CD14-positive monocyte (primary cell): ENCODE measurements around the gene EPHA3. TPM values are rescaled to one million over a fixed set of nuclear protein-coding genes. Genes with fewer than 3 reads are reported as not detected.

ENCODE experiments used
- DNase-seq, 3 donors: peaks; one replicate each; pipeline ENCODE4 v3.0.0-alpha.2; 2011 to 2022
- H2AFZ ChIP-seq: 2 replicates; pipeline ENCODE4 v1.6.0; 2012; ENCODE audit warnings: mild to moderate bottlenecking, low read depth, low read length, inconsistent platforms; ENCODE audit not compliant: insufficient read depth, poor library complexity, severe bottlenecking
- H3K27ac ChIP-seq, 2 donors: 1 replicate in 1 of 2; 2 replicates in 1 of 2; pipeline ENCODE4 v1.5.1; 2012 to 2013; ENCODE audit warnings: low read length in 2 of 2, control low read depth in 1 of 2, inconsistent platforms in 1 of 2, low read depth in 1 of 2, mild to moderate bottlenecking in 1 of 2
- H3K27me3 ChIP-seq, 2 donors: one replicate each; pipeline versions ENCODE4 v1.6.0 to v1.6.1; 2011 to 2013; ENCODE audit warnings: low read length in 2 of 2; ENCODE audit not compliant: control insufficient read depth in 2 of 2, insufficient read depth in 2 of 2
- H3K36me3 ChIP-seq, 2 donors: replicated peaks in 1 of 2; 1 replicate in 1 of 2; 2 replicates in 1 of 2; pipeline versions ENCODE4 v1.5.1 to v1.6.1; 2012 to 2013; ENCODE audit warnings: low read length in 2 of 2, control low read depth in 1 of 2, inconsistent platforms in 1 of 2, mild to moderate bottlenecking in 1 of 2; ENCODE audit not compliant: insufficient read depth in 2 of 2, control insufficient read depth in 1 of 2
- H3K4me1 ChIP-seq, 2 donors: 1 replicate in 1 of 2; 2 replicates in 1 of 2; pipeline versions ENCODE4 v1.5.1 to v1.6.1; 2012 to 2013; ENCODE audit warnings: low read length in 2 of 2, control low read depth in 1 of 2, inconsistent platforms in 1 of 2, mild to moderate bottlenecking in 1 of 2, moderate library complexity in 1 of 2; ENCODE audit not compliant: insufficient read depth in 2 of 2, control insufficient read depth in 1 of 2
- H3K4me2 ChIP-seq: replicated peaks from 2 replicates; pipeline ENCODE3; 2012; ENCODE audit warnings: low read length, moderate library complexity, mild to moderate bottlenecking; ENCODE audit not compliant: poor library complexity, severe bottlenecking; ENCODE audit errors: extremely low read depth
- H3K4me3 ChIP-seq, 3 experiments: fragments of 200-600 bp in 1 of 3; sonication (generic) in 1 of 3; replicated peaks in 1 of 3; 1 replicate in 2 of 3; 2 replicates in 1 of 3; pipeline ENCODE4 v1.5.1; 2011 to 2013; ENCODE audit warnings: low read length in 3 of 3, mild to moderate bottlenecking in 3 of 3, control low read depth in 2 of 3, low read depth in 2 of 3, inconsistent platforms in 1 of 3, moderate library complexity in 1 of 3
- H3K79me2 ChIP-seq: 2 replicates; pipeline ENCODE4 v1.6.0; 2012; ENCODE audit warnings: mild to moderate bottlenecking, control low read depth, inconsistent platforms, low read length, moderate library complexity; ENCODE audit not compliant: insufficient read depth
- H3K9ac ChIP-seq: 2 replicates; pipeline ENCODE4 v1.6.0; 2017; ENCODE audit warnings: low read length, mild to moderate bottlenecking; ENCODE audit not compliant: insufficient read depth, poor library complexity, severe bottlenecking
- H3K9me3 ChIP-seq, 2 donors: replicated peaks in 1 of 2; 1 replicate in 1 of 2; 2 replicates in 1 of 2; pipeline versions ENCODE4 v1.5.1 to v1.6.1; 2012 to 2013; ENCODE audit warnings: low read length in 2 of 2, control low read depth in 1 of 2; ENCODE audit not compliant: control insufficient read depth in 1 of 2, insufficient read depth in 1 of 2
- H4K20me1 ChIP-seq: 2 replicates; pipeline ENCODE4 v1.6.0; 2012; ENCODE audit warnings: mild to moderate bottlenecking, low read length, control low read depth, moderate library complexity; ENCODE audit not compliant: insufficient read depth
- H3K27ac Mint-ChIP-seq, 7 donors: one replicate each; pipeline ENCODE4 v1.8.0; 2020; ENCODE audit warnings: mild to moderate bottlenecking in 7 of 7, mixed read lengths in 7 of 7, moderate library complexity in 6 of 7, inconsistent platforms in 2 of 7
- H3K27me3 Mint-ChIP-seq, 3 donors: one replicate each; pipeline ENCODE4 v1.8.0; 2021 to 2022; ENCODE audit warnings: low read depth in 3 of 3, mild to moderate bottlenecking in 3 of 3, mixed read lengths in 3 of 3, moderate library complexity in 3 of 3, inconsistent platforms in 1 of 3
- H3K36me3 Mint-ChIP-seq, 2 donors: one replicate each; pipeline ENCODE4 v1.8.0; 2020; ENCODE audit warnings: mixed read lengths in 2 of 2, inconsistent platforms in 1 of 2, mild to moderate bottlenecking in 1 of 2
- H3K4me1 Mint-ChIP-seq: one replicate; pipeline ENCODE4 v1.8.0; 2020; ENCODE audit warnings: mild to moderate bottlenecking, mixed read lengths
- H3K4me3 Mint-ChIP-seq, 2 donors: one replicate each; pipeline ENCODE4 v1.8.0; 2020; ENCODE audit warnings: mild to moderate bottlenecking in 2 of 2, mixed read lengths in 2 of 2, moderate library complexity in 1 of 2
- H3K9me3 Mint-ChIP-seq, 7 donors: one replicate each; pipeline ENCODE4 v1.8.0; 2020 to 2022; ENCODE audit warnings: mixed read lengths in 7 of 7, mild to moderate bottlenecking in 6 of 7, moderate library complexity in 6 of 7, inconsistent platforms in 2 of 7
- WGBS: methylation state at CpG from one replicate; pipeline ENCODE4 v1.1.5; 2013; ENCODE audit warnings: missing lambda C conversion rate; ENCODE audit not compliant: insufficient coverage; 5-methylcytosine and 5-hydroxymethylcytosine counted together
- intact Hi-C, 2 donors: fragments of 100-400 bp; cut with micrococcal nuclease; formaldehyde crosslinking; loops; one replicate each; pipeline versions ENCODE4 v1.15.0 to v1.15.1; 2023
- polyA plus RNA-seq, 3 donors: library from polyadenylated mRNA; depleted of rRNA in 1 of 3; unstranded in 2 of 3; stranded (reverse) in 1 of 3; fragments of 300-500 nt in 2 of 3; fragments of >200 nt in 1 of 3; fragmentation: Illumina TruSeq in 2 of 3; gene quantifications; 1 replicate in 2 of 3; 2 replicates in 1 of 3; pipeline ENCODE4 v1.2.3, GENCODE V29; 2012 to 2021
- TF ChIP-seq, protein P1 (sequence below): fragments of 200-600 bp; IDR thresholded peaks from one replicate; pipeline ENCODE4 v1.8.0; 2022; ENCODE audit warnings: antibody characterized with exemption, mild to moderate bottlenecking

The EPHA3 gene
- polyA plus RNA-seq, 3 donors = not detected

- WGBS = 100% methylated on average over 2 of the region's 2 CpGs
- H2AFZ ChIP-seq = no peak overlapping the region
- intact Hi-C loops = no loop called here
- Mint-ChIP-seq H3K4me1 (no peaks in the 10 kb centered on the region), H3K27ac (no peak overlapping the region), H3K9me3 (peaks cover 0 to 2% (median 0%) of the 10 kb centered on the region in 7 donors), H3K36me3 (no peaks in the 10 kb centered on the region), H3K27me3 (peaks cover 0 to 2% (median 0%) of the 10 kb centered on the region in 3 donors), H3K4me3 (no peak overlapping the region)
- no peaks in the 10 kb centered on the region for H3K79me2 ChIP-seq
- no peaks in the 10 kb centered on the region for H3K27me3 ChIP-seq
- no peaks in the 10 kb centered on the region for H3K9me3 ChIP-seq
- H3K4me2 ChIP-seq = no peak overlapping the region
- TF ChIP-seq, protein P1, sequence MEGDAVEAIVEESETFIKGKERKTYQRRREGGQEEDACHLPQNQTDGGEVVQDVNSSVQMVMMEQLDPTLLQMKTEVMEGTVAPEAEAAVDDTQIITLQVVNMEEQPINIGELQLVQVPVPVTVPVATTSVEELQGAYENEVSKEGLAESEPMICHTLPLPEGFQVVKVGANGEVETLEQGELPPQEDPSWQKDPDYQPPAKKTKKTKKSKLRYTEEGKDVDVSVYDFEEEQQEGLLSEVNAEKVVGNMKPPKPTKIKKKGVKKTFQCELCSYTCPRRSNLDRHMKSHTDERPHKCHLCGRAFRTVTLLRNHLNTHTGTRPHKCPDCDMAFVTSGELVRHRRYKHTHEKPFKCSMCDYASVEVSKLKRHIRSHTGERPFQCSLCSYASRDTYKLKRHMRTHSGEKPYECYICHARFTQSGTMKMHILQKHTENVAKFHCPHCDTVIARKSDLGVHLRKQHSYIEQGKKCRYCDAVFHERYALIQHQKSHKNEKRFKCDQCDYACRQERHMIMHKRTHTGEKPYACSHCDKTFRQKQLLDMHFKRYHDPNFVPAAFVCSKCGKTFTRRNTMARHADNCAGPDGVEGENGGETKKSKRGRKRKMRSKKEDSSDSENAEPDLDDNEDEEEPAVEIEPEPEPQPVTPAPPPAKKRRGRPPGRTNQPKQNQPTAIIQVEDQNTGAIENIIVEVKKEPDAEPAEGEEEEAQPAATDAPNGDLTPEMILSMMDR = no peak
- no peaks in the 10 kb centered on the region for H4K20me1 ChIP-seq
- H3K4me3 ChIP-seq = no peak overlapping the region
- H3K4me1 ChIP-seq = no peaks in the 10 kb centered on the region
- H3K36me3 ChIP-seq = no peaks in the 10 kb centered on the region
- no peak overlapping the region for H3K9ac ChIP-seq
- DNase-seq = no peak
- no peak overlapping the region for H3K27ac ChIP-seq
These were observed 204.2 kb downstream of the EPHA3 start for GRCh38 chr3:89311581-89311980.

GRCh38 chr3:89312141-89312540 is 204.7 kb downstream of the EPHA3 start:
- no CpG with 5 or more reads among the region's 4 CpGs for WGBS

More at GRCh38 chr3:89312141-89312540, 204.7 kb downstream of the EPHA3 start:
- no peaks in the 10 kb centered on the region for H3K4me1 Mint-ChIP-seq
- Histone ChIP-seq H3K9me3 (no peaks in the 10 kb centered on the region), H3K27me3 (no peaks in the 10 kb centered on the region), H3K4me3 (no peak overlapping the region), H3K27ac (no peak overlapping the region), H3K36me3 (no peaks in the 10 kb centered on the region), H3K4me1 (no peaks in the 10 kb centered on the region), H4K20me1 (no peaks in the 10 kb centered on the region), H3K79me2 (no peaks in the 10 kb centered on the region), H3K4me2 (no peak overlapping the region), H3K9ac (no peak overlapping the region), H2AFZ (no peak overlapping the region)
- TF ChIP-seq, protein P1 = no peak
- no peak overlapping the region for H3K4me3 Mint-ChIP-seq
- DNase-seq = no peak
- no peaks in the 10 kb centered on the region for H3K36me3 Mint-ChIP-seq
- intact Hi-C loops = no loop called here
- H3K27me3 Mint-ChIP-seq = peaks cover 0 to 2% (median 0%) of the 10 kb centered on the region in 3 donors
- H3K27ac Mint-ChIP-seq = no peak overlapping the region
- peaks cover 0 to 2% (median 0%) of the 10 kb centered on the region in 7 donors for H3K9me3 Mint-ChIP-seq
